Sigmoid colon (tissue), 4 donors: ENCODE data around the gene FRMD8.

Experiments used
- EP300 ChIP-seq, 4 donors: sonication (generic); formaldehyde crosslinking; IDR thresholded peaks; one replicate each; pipeline ENCODE4 v1.6.1; 2017; ENCODE audit warnings: antibody characterized with exemption in 4 of 4
- POLR2A ChIP-seq, 2 donors: fragments of 450-650 bp; IDR thresholded peaks; one replicate each; pipeline ENCODE4 v1.6.1; 2016; ENCODE audit warnings: antibody characterized with exemption in 2 of 2, mild to moderate bottlenecking in 2 of 2, moderate library complexity in 2 of 2
- TF ChIP-seq, protein P1 (sequence below), 4 experiments: fragments of 450-650 bp in 3 of 4; fragments of 200-600 bp in 1 of 4; IDR thresholded peaks; one replicate each; pipeline ENCODE4 v1.5.1; 2016 to 2019; ENCODE audit warnings: antibody characterized with exemption in 4 of 4, mild to moderate bottlenecking in 3 of 4, moderate library complexity in 2 of 4

DNA sequence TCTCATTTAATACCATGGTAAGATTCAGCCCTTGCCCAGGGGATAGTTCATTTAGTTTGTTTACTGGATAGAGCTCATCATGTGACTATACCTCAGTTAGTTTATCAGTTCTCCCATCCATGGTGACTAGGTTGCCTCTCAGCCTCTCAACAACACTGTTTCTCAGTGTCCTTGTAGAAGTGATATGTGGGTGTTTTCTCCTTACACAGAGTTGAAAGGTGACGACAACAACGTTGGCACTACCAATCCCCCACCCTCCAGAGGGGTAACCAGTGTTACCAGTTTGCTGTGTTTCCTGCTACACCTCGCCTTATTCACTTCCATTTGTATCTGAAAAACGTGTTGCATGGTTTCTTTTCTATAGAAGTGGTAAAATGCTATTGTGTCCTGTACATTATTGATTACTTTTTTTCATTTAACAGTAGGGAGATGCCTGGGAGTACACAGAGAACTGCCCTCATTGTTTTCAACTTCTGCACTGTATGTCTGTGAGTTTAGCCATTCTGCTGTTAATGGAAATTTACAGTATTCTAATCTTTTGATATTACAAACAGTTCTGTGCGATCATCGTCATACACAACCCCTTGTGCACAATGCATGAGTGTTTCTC is 47.7 kb downstream of the FRMD8 start:
- TF ChIP-seq POLR2A (IDR thresholded peaks at IDR 0.05), result peak in 1 of 2 donors; percentile 7
- TF ChIP-seq, protein P1, sequence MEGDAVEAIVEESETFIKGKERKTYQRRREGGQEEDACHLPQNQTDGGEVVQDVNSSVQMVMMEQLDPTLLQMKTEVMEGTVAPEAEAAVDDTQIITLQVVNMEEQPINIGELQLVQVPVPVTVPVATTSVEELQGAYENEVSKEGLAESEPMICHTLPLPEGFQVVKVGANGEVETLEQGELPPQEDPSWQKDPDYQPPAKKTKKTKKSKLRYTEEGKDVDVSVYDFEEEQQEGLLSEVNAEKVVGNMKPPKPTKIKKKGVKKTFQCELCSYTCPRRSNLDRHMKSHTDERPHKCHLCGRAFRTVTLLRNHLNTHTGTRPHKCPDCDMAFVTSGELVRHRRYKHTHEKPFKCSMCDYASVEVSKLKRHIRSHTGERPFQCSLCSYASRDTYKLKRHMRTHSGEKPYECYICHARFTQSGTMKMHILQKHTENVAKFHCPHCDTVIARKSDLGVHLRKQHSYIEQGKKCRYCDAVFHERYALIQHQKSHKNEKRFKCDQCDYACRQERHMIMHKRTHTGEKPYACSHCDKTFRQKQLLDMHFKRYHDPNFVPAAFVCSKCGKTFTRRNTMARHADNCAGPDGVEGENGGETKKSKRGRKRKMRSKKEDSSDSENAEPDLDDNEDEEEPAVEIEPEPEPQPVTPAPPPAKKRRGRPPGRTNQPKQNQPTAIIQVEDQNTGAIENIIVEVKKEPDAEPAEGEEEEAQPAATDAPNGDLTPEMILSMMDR (IDR thresholded peaks at IDR 0.05), result no peak
- no peak for TF ChIP-seq EP300 (IDR thresholded peaks at IDR 0.05)
